NCI-H187 treated with DMSO at 0.1 percent for 48 hours (cell line): ENCODE data around the gene ZSCAN21.
A peak's percentile ranks its signal among the peaks of the same experiment; 100 is the strongest.

Experiments
- DNase-seq: peaks from one replicate; lab custom pipeline; 2025; lab: John Stamatoyannopoulos, UW

The ZSCAN21 gene

DNA sequence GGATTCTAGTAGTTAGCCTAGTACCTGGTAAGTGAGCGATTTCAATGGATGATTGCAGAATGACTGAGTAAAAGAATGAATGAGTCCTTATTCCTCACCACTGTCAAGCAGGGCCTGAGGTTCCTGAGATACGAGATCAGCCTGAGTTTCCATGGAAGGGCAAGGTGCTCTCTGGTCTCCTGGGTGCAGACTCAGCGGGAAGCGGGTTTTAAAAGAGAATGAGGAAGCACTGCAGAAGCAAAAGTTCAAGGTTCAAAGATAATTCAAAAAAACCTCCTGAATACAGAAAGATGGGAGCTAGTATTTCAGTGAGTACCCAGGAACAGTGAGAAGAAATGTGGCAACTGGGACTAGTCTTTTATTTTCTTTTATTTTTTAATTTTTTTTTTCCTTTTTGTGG lies 27.6 kb downstream of the ZSCAN21 start:
- no peak for DNase-seq

DNA sequence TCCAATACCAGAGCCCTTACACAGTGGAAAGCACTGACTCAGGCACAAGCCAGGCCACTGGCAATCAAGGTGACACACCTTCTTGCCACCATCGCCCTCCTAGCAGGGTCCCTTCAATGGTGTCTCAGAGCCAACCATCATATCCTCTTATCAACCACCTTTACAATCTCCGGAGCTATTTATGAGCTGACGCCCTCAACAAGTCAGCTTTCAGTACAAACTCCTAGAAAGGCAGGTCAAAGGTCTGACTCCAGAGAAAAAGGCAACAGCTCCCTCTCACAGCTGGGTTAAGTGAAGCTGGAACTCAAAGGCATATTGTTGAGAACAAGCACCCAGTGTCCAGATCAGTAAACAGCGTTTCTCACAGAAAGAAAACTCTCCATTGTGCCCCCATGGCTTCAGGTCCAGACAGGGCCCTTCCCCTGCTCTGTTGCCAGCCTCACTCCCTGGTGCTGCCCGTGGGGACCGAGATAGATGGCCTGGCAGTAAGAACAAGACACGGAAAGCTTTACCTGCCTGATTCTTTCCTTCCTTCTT lies 29.5 kb downstream of the ZSCAN21 start:
- no peak for DNase-seq

DNA sequence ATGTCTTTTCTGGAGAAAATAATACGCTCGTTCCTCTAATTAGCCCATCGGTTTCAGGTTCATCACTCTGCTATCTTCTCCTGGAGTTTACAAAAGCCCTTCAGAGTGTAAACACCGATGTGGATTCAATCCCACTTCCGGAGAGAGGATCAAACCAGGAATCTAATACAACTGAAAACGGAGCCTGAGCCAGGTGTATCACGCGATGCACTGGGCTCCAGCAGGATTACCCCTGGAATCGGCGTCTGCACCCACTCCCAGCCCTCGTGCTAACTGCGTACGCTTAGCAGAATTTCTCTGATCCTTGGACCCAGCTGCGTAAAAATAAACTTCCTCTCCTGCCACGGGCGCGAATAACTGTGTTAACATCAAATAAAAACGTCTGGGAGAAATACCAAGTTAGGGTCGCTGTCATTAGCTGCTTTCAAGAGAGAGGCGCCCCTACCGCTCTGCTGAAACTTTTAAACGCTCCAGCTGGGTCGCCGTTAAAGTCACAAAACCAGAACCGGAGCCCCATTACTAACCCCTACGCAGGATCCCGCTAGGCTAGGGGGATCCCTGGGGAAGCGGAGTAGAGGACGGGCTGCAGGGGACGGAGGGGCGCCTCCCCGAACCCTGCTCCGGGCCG lies 31.4 kb downstream of the ZSCAN21 start:
- no peak for DNase-seq

DNA sequence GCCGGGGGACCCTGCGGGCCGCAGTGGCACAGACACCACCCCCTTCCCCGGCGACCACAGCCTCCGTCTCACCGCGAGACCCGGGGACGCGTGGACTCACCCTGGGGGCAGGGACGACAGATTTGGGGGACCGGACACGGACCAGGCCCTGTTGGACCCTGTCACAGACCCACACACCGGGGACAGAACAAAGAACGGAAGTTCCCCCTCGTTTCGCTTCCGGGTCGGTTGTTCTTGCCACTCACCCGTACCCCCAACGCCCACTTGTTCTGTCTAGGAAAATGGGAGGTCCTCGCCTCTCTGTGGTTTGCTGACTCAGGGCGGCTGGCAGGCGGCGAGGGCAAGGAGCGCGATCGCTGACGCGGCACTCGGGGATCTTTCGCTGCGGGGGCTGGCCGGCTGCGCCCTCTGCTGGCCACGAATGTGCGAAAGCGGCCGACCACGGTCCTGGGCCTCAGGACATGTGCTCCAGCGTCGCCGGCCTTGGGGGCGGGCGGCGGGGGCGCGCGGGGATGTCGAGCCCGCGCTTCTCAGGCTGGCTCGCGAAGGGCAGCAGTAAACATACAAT lies 32.0 kb downstream of the ZSCAN21 start, which contains the start of gene ZNF3:
Gene ZNF3 (minus strand): TSS at position 189 of the 568 bp plus-strand sequence. CDS start 4,366 bp downstream, outside the sequence.
- peak; percentile 97 for DNase-seq

DNA sequence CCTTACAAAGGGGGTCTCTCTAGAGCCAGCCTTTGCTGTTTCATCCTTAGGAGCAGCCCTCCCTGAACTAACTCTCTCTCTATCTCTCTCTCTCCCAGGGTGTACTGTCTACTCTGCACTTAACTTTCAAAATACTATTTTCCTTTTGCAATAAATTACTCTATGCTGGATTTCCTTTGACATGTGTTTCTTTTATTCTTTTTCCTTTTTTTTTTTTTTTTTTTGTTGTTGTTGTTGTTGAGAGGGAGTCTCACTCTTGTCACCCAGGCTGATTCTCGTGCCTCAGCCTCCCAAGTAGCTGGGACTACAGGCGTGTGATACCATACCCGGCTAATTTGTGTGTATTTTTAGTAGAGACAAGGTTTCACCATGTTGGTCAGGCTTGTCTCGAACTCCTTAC lies 33.4 kb downstream of the ZSCAN21 start:
- no peak for DNase-seq

DNA sequence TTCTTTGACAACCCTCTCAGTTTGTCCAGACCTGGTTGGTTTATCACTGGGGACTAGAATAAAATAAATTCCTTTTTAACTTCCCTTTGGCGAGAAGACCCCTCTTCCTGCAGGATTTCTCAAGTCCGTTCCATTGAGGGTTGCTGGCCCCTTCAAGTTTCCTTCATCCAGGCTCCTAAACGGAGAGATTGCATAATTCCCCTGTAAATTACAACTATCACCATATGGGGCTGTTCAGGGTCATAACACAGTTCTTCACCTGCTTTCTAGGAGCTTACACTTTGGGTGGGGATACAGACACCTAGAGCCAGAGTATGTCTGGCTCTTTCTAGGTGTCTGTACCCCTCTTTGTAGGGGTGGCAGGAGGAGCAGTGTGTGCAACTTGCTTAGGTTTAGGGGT lies 35.9 kb downstream of the ZSCAN21 start:
- no peak for DNase-seq

DNA sequence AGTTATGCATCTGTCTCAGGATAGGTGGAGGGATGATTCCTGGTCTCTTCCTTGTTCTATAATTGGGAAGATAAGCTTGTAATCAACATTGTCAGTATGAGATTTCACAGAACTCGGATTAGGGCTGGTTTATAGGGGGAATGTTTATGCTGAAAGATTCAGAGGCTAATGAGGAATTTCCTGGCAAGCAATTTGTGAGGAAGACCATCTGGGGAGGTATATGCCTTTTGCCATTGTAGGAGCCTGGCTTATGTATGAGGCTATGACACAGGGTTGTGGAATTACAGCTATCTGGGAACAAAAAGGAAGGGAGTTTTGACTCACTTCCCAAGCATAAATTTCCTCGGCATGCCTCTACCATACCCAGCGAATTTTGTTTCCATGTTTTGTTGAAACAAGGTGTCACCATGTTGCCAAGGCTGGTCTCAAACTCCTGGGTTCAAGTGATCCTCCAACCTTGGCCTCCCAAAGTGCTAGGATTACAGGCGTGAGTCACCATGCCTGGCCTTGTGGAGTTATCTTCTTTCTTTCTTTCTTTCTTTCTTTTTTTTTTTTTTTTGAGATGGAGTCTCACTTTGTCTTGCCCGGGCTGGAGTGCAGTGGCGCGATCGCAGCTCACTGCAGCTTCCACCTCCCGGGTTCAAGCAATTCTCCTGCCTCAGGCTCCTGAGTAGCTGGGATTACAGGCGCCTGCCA lies 37.6 kb downstream of the ZSCAN21 start:
- no peak for DNase-seq

DNA sequence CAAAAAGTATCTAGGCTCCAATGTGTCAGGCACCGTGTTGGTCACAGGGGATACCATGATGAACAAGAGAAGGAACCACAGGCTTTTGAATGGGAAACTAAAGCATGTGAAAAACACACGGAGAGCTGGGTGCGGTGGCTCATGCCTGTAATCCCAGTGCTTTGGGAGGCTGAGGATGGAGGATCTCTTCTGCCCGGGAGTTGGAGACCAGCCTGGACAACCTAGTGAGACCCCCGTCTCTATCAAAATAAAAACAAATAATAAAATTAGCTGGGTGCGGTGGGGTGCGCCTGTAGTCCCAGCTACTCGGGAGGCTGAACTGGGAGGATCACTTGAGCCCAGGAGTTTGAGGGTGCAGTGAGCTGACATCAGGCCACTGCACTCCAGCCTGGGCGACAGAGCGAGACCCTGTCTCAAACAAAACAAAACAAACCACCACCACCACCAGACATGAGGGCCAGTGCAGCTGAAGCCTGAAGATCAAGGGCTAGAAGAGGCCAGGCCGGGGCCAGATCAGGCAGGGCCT lies 38.6 kb downstream of the ZSCAN21 start:
- DNase-seq: no peak

DNA sequence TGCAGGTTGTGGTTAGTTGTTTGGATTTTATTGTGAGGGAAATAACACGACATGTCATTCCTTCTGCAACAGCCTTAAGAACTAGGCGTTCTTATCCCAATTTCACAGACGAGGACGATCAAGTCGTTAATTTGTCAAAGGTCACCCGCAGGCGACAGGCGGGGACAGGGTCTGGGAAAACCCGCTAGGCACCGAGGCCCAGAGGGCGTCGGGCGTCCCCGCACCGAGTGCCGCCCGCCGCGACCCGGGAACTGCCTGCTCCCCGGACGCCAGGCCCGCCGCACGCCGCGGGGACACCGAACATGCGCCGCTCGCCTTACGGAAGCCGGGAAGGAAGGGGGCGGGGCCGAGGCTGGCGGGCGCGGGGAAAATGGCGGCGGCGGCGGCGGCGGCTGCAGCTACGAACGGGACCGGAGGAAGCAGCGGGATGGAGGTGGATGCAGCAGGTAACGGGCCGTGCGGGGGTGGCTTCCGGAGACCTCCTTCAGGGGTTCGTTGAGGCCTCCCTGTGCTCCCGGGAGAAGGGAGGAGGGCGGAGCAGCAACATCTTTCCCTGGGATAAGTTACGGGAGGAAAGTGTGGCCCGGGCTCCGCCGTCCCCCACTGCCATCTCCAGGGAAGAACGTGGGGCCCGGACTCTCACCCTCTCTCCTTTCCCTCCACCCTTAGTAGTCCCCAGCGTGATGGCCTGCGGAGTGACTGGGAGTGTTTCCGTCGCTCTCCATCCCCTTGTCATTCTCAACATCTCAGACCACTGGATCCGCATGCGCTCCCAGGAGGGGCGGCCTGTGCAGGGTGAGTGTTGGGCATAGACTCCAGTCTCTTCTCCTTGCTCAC lies 39.3 kb downstream of the ZSCAN21 start, which contains the start of gene COPS6:
Gene COPS6 (plus strand): TSS at position 349 of the 837 bp plus-strand sequence. CDS start 22 bp downstream, at position 371.
- DNase-seq: no peak

DNA sequence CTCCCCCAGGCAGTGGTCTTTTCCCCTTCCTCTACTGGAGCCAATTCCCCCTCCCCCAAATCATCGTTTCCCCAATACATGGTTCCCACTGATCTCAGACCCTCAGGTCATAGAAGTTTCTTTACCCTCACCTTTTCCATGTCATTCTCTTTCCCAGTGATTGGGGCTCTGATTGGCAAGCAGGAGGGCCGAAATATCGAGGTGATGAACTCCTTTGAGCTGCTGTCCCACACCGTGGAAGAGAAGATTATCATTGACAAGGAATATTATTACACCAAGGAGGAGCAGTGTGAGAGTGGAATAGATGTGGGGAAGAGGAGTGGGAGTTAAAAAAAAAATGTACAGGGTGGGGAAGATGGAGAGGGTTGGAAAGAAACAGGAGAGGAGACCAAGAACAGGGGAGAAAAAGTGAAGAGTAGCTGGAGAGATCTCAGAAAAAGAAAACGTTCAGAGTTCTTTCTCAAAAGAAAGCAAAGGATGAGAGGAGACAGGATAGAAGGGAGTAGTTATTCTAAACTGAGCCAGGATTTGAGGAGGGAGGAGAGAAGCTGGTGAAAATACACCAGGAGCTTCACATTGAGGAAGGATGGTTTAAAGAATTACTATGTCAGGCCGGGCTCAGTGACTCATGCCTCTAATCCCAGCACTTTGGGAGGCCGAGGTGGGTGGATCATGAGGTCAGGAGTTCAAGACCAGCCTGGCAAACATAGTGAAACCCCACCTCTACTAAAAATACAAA lies 40.1 kb downstream of the ZSCAN21 start:
- DNase-seq: no peak

DNA sequence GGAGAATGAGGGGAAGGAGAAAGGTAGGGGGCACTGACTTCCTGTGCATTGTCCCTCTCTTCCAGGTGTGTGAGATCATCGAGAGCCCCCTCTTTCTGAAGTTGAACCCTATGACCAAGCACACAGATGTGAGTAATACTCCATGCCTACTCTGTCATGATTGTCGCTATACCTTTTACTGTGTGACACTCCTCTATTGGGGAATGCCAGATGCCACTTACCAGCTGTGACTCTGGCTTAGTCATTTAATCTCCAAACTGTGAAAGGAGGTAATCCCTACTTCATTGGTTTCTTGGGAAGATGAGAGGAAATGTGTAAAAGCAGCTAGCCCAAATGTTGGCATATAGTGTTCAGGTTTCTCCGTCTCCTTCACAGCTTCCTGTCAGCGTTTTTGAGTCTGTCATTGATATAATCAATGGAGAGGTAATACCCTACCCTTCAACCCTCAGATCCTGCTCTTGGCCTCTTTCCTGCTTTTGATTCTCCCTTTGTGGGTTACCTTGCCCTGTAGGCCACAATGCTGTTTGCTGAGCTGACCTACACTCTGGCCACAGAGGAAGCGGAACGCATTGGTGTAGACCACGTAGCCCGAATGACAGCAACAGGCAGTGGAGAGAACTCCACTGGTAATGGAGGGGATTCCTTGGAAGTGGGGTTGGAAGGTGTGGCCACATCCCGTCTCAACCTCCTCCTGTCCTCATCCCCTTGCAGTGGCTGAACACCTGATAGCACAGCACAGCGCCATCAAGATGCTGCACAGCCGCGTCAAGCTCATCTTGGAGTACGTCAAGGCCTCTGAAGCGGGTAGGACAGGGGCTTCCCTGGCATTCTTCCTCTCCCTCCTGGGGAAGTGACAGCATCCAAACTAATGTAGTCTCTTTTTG lies 41.2 kb downstream of the ZSCAN21 start:
- no peak for DNase-seq

DNA sequence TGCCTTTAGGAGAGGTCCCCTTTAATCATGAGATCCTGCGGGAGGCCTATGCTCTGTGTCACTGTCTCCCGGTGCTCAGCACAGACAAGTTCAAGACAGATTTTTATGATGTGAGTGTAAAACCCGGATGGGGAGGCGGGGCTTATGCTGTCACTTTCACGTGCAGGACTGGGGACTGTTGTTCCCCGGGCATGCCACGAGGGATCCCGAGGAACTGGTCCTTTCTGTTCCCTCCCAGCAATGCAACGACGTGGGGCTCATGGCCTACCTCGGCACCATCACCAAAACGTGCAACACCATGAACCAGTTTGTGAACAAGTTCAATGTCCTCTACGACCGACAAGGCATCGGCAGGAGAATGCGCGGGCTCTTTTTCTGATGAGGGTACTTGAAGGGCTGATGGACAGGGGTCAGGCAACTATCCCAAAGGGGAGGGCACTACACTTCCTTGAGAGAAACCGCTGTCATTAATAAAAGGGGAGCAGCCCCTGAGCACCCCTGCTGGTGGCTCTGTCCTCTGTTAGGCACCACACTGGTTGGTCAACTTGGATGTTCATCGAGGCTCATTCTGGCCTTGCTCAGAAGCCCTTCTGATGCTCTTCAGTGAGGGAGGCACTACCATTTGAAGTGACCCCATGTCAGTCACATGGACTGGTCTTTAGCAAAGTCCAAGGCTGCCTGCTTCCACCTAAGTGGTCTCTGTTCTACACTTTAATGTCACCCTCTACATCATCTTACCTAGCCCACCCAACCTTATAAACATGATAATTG lies 42.0 kb downstream of the ZSCAN21 start:
- DNase-seq: no peak

DNA sequence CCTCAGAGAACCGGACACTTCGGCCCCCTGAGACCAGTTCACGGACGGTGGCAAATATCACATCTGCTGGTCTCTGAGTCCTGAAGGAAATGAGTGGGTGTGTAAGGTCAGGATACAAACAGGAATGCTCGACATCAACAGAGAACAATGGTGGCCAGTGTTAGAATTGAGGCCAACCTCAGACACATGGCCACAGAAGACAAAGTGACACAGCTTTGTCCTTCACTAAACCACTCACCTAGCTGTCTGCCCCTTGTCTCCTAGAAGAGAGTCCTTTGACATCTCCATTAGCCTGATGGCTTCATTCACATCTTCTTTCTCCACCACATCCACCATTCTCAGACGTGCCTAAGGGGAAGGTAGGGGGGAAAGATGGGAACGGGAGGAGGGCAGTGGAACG lies 43.5 kb downstream of the ZSCAN21 start:
- no peak for DNase-seq

DNA sequence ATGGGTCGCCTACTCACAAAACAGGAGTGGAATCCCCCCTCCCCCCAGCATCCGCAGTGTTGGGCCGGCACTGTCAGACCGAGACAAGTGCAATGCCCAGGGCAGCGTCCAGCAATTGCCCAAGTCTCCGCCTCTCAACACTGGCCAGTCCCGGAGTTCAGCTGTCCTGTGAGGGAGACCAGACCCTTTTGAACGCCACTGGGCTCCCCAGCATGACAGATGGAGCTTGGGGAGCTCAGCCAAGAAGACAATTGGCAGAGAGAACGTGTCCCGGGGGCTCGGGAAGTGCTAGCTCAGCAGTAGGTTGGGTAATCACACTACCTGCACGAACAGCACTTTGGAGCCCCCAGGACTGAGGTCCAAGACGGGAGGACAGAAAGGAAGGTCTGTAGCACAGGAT lies 43.9 kb downstream of the ZSCAN21 start:
- DNase-seq: no peak

DNA sequence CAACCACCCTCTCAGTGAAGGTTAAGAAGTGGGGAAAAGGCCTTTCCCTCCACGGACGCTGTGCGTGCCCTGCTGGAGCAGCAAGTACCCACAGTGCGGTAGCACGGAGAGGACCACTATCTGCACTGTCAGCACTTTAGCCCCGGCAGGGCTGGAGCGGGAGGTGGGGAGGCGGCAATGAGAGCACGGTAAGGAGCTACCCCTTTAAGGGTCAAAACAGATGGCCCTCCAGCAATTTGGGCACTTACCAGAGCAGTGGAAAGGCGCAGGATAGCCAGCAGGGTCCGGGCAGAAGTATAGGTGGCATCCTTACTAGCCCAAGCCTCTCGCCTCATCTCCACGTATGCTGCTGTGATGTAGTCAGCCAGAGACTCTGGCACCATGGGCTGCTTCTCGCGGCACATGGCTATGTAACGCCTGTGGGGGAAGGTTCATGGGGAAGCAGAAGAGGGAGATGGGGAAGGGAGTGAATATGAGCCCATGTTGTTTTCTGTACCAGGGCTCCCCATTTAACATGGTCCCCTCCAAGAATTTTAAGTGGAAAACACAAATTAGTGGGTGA lies 44.4 kb downstream of the ZSCAN21 start:
- no peak for DNase-seq

DNA sequence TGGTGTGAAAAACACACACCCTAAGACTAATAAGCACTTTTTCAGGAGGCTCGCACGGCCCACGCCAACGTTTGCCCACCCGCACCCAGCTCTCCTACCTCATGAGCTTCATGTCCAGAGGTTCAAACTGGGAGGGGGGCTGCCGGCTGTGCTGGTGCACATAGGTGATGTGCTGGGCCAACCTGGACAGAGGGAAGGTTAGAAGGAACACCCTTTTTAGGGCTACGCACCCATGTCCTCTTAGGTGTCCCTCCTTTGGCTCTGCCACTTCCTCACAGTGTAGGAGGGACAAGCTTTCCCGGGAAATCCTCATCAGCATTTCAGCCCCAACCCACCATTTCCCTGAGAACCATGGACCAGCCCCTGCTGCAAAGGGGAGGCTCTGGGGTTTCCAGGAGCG lies 45.7 kb downstream of the ZSCAN21 start:
- no peak for DNase-seq

DNA sequence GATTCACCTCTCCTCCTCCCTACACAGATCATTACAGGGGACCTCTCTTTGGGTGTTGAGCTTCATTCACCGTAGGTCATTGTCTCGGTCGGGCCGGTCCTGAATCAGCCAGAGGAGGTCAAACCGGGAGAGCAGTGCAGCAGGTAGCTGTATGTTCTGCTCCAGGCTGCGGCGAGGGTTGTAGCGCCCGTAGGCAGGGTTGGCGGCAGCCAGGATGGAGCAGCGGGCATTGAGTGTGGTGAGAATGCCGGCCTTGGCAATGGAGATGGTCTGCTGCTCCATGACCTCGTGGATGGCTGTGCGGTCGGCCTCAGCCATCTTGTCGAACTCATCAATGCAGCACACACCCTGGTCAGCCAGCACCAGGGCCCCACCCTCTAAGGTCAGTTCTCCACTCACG lies 46.1 kb downstream of the ZSCAN21 start:
- no peak for DNase-seq

DNA sequence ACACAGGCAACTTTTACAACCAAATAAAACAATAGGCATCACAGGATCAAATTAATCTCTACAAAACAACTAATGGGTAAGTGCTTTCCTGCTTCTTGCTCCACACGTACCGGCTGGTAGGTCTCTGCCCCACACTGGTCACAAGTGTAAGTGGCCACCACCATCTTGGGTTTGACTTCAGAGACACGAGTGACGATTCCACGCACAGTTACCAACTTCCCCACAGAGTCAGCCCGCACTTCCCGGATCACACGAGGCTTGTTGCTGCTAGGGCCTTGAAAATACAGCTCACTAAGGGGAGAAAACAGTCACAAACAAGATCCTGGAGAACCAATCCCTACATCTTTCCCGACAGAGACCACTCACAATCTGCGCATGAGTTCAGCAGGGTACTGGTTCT lies 49.3 kb downstream of the ZSCAN21 start:
- DNase-seq: no peak

DNA sequence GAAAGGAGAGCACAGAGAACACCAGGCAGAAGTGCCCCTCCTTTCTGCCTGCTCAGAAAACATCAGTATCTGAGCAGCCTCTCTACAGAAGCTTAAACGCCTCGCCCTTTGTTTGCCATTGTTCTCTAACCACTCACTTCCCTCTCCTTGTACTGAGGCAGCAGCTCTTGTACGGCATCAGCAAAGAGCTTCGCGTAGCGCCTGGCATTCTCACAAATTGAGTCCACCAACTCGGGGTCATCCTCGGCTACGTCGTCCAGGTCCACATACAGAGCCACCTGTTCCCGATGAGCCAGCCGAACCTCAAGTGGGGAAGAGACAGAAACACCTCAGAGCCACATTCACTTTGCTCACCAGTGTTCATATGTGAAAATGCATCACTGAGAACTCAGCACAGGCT lies 49.9 kb downstream of the ZSCAN21 start:
- no peak for DNase-seq
